Sigmoid colon (tissue), 4 donors: Measurements from ENCODE around the gene PIP5KL1.

Experiments
- EP300 ChIP-seq, 4 donors: sonication (generic); formaldehyde crosslinking; IDR thresholded peaks; one replicate each; pipeline ENCODE4 v1.6.1; 2017; ENCODE audit warnings: antibody characterized with exemption in 4 of 4
- POLR2AphosphoS5 ChIP-seq, 4 donors: sonication (generic); formaldehyde crosslinking; IDR thresholded peaks; one replicate each; pipeline ENCODE4 v1.6.1; 2017; ENCODE audit warnings: antibody characterized with exemption in 4 of 4
- TF ChIP-seq, protein P1 (sequence below), 4 experiments: fragments of 450-650 bp in 3 of 4; fragments of 200-600 bp in 1 of 4; IDR thresholded peaks; one replicate each; pipeline ENCODE4 v1.5.1; 2016 to 2019; ENCODE audit warnings: antibody characterized with exemption in 4 of 4, mild to moderate bottlenecking in 3 of 4, moderate library complexity in 2 of 4

DNA sequence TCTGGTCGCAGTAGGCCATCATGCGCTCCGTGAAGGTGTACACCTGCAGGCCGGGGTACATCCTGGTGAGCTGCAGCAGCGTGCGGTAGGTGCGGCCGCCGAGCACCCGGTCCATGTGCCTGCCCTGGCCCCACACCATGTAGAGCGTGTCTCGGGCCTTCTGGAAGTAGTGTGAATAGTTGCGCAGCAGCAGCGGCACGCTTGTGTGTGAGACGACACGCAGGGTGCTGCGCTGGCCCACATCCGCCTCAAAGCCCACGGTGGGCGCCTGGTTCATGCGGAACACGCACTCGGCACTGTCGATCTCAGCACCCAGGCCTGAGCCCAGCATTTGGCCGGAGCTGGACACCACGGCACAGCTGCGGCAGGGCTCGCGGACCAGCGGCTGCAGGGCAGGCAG lies 18.3 kb downstream of the PIP5KL1 start:
- TF ChIP-seq, protein P1, sequence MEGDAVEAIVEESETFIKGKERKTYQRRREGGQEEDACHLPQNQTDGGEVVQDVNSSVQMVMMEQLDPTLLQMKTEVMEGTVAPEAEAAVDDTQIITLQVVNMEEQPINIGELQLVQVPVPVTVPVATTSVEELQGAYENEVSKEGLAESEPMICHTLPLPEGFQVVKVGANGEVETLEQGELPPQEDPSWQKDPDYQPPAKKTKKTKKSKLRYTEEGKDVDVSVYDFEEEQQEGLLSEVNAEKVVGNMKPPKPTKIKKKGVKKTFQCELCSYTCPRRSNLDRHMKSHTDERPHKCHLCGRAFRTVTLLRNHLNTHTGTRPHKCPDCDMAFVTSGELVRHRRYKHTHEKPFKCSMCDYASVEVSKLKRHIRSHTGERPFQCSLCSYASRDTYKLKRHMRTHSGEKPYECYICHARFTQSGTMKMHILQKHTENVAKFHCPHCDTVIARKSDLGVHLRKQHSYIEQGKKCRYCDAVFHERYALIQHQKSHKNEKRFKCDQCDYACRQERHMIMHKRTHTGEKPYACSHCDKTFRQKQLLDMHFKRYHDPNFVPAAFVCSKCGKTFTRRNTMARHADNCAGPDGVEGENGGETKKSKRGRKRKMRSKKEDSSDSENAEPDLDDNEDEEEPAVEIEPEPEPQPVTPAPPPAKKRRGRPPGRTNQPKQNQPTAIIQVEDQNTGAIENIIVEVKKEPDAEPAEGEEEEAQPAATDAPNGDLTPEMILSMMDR (IDR thresholded peaks at IDR 0.05) = no peak
- no peak for TF ChIP-seq EP300 (IDR thresholded peaks at IDR 0.05)
- no peak for TF ChIP-seq POLR2AphosphoS5 (IDR thresholded peaks at IDR 0.05)
